HG03378 (cell line): Measurements from ENCODE around the gene DCAF15.
"Not testable (repeated sequence)": the region's sequence is repeated elsewhere in the genome, so short reads cannot be mapped to it uniquely, and the experiment has no call there.

Experiments
- ATAC-seq: cut with Tn5 transposase; IDR thresholded peaks from one replicate; pipeline ENCODE4 v1.9.1; 2021; ENCODE audit warnings: mild to moderate bottlenecking, moderate library complexity; ENCODE audit not compliant: unreplicated experiment

The DCAF15 gene

DNA sequence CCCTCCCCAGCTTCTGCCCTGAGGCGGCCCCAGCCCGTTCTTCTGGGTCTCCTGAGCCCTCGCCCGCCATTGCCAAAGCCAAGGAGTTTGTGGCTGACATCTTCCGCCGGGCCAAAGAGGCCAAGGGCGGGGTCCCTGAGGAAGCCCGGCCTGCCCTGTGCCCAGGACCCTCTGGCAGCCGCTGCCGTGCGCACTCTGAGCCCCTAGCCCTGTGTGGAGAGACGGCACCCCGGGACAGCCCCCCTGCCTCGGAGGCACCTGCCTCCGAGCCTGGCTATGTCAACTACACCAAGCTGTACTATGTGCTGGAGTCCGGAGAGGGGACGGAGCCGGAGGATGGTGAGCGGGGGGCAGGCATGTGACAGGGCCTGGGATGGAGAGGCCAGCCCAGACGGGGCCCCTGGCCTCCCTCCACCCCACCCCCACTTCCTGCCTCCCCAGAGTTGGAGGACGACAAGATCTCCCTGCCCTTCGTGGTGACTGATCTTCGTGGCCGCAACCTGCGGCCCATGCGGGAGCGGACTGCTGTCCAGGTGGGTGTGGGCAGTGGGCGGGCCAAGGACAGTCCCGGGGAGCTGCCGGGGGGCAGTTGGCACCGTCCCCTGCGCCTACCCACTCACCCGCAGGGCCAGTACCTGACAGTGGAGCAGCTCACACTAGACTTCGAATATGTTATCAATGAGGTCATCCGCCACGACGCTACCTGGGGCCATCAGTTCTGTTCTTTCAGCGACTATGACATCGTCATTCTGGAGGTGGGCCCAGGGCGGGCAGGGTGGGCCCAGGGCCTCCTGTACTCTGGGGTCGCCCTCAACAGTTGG, 7.0 kb downstream of the DCAF15 start:
- ATAC-seq: no peak

DNA sequence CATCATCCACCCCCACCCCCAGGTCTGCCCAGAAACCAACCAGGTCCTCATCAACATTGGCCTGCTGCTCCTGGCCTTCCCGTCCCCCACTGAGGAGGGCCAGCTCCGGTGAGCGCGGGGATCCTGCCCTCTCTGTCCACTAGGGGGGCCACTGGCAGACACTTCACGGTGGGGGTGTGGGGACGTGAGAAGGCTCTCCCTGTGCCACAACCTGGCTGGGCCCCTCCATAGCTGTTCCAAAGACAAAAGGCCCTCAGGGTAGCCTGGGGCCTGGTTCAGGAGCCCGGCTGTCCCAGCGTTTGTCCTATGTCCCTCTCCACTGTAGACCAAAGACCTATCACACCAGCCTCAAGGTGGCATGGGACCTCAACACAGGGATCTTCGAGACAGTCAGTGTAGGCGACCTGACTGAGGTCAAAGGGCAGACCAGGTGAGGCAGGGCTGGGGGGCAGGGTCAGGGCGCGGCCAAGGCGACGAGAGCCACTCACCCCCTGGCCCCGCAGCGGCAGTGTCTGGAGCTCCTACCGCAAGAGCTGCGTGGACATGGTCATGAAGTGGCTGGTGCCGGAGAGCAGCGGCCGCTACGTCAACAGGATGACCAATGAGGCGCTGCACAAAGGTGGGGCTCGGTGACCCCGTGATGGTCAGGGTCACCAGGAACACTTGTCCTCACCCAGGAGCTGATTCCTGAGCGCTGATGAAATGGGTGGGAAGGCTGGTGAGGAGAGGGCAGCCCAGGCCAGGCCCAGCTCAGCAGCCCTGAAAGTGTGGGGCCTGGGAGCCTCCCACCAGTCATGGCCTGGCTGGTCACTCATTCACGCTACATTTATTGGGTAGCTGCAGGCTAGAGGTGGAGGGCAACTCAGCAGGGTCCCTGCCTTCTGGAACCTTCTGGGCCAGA, 7.9 kb downstream of the DCAF15 start:
- ATAC-seq: no peak

DNA sequence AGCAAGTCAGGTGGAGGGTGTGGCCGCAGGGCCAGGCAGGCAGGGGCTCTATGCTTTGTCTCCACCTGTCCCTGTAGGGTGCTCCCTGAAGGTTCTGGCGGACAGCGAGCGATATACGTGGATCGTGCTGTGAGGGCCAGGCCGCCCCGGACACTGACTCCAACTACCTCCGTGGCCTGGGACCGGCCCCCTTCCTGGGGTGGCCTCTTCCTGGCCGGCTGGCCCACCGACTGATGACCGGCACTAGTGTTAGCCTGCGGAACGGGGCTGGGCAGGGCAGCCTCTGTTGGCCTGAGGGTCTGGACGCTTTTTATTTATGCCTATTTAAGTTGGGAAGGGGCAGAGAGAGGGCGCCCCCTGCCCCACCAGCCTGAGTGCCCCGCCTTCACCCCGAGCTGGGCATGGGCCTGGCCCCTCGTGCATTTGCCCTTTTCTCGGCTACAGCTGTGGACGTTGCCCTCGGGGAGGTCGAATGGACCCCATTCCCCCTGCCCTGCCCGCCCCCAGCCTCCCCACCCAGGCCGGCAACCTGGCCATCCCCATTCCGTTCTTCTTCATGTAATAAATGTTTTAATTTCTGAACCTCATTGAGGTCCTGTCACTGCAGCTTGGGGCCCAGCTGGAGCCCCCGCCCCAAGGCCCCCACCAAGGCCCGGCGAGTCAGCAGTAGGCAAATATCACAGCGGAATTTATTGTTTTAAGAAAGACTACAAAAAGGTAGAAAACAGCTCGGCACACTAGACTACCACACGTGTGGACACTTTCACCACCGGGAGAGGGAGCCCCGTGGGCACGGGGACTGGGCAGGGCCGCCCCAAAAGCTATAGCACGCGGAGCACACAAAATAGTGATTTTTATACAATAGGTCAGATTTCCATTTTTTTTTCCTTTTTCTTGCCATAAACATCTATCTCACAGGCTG, 8.8 kb downstream of the DCAF15 start:
- ATAC-seq: no peak

DNA sequence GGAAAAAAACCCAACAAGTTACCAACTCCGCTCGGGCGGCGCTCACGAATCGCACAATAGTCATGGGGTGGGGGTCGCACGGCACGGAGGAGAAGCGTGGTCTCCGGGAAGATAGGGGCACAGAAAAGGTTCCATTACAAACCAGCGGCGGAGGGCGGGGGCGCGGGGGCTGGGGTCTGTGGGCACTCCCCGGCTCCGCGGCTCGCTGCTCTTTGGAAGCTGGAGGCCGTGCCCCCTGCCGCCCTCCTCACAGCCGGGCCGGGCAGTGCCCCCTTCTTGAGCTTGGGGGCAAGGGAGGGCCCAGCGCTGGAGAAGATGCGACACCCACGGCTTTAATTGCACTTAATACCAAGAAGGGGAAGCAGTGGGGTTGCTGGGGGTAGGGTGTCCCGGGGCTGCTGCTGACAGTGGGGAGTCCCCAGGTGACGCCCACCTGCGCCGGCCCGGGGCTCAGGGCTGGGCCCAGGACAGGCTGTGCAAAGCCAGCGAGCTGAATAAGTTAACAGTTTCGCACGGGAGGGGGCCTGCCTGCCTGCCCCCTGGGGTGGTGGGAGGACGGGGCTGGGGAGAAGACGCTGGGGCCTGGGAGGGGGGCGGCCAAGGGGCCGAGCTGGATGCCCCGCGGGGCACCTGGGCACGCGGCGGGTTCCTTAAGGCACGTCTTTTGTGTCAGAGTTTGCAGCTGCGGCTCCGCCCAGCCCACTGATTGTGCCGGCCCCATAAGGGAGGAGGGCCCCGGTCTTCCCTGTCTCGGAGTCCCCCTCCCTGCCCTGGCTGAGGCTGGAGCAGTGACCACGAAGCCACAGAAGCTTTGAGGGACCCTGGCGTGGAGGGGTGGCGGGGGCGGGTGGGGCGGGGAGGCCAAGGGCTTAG, 9.8 kb downstream of the DCAF15 start:
- no peak for ATAC-seq

DNA sequence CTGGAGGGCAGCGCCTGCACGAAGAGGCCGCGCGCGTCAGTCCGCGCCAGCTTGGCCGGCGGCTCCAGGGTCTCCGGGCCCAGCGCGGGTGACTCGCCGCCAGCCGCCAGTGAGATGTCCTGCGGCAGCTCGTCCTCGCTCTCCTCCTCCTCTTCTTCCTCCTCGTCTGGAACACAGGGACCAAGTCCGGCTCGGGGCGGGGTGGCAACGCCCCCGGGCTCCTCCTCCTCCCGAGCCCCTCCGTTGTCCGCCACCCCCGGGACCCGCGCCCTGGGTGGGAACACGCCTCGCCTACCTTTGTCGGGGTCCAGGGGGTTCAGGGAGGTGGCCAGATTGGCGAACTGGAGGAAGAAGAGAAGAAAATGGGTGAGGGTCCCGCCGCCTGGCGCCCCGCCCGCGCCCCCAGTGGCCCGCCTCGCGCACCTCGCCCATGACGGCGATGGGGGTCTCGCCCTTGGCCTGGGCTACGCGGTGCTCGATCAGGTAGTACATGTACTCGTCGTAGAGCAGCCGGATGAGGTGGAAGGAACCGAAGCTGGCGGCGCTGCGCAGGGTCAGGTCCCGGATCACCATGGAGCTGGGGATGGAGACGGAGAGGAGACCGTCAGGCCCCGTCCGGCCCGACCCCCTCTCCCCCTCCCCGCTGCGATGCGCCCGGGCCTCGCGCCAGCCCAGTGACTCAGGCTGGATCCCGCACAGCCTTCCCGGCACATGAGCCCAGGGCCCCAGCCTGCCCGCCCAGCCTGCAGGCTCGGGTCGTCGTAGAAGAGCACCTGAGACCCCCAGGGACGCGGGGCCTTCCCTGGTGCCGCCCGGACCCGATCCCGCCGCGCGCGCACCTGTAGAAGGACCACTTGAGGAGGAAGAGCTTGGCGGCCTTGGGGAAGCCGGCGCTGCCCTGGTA, 10.6 kb downstream of the DCAF15 start:
- ATAC-seq: no peak

DNA sequence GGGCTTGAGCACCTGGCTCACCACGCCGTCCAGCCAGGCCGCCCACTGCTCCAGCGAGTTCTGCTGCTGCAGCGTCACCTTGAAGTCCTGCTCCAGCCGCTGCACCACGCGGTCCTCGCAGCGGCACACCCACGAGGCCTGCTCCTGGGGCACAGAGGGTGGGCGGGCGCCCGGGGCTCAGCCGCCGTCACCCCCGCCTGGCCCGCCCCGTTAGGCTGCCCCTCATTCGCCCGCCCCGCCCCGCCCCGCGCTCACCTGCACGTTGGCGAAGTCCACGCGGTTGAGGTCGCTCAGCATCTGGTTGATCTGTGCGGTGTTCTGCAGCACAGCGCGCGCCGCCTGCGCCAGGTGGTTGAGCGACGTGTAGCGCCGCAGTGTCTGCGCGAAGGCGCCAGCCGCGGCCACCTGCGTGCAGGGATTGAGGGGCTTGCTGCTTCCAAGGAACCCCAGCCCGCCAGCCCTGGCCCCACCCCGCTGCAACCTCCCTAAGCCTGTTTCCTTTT, 11.3 kb downstream of the DCAF15 start:
- no peak for ATAC-seq

DNA sequence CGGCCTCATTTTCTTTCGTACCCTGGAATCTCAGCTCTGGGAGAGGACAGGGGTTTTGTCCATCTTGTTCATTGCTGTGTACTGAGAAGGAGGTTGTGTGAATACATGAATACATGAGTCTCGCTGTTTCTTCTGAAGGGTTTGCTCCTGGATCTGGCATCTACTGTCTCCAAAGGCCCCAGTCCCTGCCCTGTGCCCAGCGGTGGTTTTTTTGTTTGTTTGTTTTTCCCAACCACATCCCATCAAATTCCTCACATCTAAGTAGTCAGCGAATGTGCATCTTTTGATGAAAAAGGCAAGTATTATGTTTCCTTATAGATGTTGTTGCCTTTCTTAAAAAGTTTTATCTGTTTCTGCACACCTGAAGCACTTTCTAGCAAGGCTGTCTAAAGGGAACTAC, 12.5 kb downstream of the DCAF15 start:
- no peak for ATAC-seq

DNA sequence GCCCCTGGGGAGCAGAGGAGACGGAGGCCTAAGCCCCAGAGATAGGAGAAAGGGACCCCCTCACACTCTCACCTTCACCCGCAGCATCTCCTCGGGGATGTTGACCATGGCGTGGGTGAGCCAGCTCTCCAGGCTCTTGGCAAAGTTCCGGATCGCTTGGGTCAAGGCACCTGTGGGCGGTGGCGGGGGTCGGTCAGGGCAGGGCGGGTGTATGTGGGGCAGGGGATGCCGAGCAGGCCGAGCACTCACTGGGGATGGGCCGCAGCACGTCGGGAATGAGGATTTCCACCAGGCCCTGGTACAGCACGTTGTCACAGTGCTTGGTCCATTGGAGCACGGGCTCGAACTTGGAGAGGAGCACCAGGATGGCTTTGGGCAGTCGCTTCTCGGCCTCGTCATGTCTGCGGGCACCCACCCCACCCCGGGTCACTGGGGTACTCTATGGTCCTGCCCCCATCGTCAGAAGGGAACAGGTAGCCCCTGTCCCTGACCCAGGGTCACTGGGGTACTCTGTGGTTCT, 13.1 kb downstream of the DCAF15 start:
- ATAC-seq: no peak

DNA sequence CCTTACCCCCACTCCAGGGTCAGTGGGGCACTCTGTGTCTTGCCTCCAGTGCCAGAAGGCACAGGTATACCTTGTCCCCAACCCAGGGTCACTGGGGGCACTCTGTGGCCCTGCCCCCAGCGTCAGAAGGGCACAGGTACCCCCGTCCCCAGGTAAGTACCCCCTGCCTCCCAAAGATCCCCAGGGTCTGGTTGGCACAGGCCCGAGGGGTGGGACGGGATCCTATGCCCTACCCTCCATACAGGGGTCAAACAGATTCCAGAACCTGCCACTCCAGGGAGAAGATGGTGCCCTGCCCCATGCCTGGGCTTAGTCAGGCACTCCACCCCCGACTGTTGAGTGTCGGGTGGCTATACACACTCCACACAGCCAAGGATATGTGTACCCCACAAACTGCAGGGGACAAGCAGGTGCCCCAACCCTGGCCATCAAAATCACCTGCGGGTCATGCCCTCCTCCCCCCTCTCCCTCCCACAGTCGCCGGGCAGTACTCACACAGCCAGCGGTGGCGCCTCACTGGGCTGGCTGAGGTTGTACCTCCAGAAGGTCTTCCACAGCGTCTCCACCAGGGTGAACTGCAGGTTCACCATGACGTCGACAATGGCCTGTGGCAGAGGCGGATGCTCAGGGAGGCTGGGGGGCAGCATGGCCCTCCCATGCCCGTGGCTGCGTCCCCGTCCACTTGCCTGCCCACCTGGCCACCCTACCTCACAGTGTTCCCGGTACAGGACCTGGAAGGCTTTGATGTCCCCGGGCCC, 13.8 kb downstream of the DCAF15 start:
- ATAC-seq: no peak

DNA sequence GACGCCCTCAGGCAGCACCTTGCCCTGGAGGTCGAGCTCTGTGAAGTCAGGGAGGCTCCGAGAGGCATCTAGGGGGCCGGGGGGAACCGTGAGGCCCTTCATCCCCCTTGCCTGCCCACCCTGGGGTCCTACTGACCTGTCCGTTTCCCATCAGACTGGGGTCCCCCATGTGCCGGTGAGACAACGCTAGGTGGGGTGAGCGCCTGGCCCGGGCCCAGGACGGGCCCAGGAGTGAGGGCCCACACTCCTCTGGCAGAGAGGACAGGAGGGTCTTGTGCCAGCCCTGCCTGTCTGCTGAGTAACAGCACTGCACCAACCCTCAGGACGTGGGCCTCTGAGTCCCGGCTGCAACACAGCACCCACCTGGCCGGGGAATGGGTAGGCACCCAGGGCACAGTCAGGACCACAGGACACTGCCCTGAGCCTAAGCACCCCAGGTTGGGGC, 14.4 kb downstream of the DCAF15 start:
- ATAC-seq: no peak

DNA sequence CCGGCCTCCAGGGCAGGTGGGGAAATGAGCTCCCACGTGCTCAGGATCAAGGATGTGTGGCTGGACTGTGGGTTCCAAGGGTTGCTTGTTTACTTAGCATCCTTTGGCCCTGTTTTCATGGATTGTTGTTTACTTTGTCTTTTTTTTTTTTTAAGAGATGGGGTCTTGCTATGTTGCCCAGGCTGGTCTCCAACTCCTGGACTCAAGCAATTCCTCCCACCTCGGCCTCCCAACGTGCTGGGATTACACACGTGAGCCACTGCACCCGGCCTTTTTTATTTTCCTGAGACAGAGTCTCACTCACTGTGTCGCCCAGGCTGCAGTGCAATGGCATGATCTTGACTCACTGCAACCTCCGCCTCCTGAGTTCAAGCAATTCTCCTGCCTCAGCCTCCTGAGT, 14.9 kb downstream of the DCAF15 start:
- not testable (repeated sequence) for ATAC-seq

DNA sequence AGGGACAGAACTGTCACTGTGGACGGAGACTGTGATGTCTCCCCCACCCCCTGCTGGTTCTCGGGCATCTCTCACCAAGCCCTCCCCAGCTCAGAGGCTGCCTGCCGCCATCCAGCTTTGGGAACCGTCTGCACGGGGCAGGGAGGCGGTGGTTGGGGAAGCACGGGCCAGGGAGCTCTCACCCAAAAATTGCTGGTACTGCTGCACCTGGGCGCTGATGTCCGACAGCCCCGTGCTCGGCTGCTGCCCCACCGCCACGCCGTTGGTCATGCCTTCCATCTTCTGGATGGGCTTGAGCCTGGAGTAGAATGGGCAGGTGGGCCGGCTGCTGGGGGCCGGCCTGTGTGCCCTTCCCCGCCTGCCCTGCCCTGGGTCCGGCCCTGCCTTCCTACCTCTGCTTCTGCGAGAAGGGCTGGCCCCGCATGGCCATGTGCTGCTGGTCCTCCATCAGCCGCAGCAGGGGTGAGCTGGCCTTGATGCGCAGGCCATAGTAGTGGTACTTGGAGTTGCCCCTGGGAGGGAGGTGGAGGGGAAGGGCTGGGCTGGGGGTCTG, 16.1 kb downstream of the DCAF15 start:
- ATAC-seq: no peak

DNA sequence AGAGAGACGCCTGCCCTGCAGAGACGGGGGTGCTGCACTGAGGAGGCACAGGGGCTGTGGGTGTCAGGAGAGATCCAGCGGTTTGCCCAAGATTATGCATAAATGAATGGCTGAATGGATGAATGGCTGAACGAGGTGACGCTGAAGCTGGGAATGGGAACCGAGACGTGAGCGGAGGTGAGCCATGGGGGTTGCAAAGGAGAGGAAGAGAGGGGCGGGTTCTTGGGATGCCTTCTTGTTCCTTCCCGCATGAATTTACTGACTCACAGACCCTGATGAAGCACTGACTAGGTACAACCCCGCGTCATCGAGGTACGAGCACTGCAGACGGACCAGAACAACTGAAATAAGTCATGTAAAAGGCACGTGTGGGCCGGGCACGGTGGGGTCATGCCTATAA, 16.7 kb downstream of the DCAF15 start:
- no peak for ATAC-seq

DNA sequence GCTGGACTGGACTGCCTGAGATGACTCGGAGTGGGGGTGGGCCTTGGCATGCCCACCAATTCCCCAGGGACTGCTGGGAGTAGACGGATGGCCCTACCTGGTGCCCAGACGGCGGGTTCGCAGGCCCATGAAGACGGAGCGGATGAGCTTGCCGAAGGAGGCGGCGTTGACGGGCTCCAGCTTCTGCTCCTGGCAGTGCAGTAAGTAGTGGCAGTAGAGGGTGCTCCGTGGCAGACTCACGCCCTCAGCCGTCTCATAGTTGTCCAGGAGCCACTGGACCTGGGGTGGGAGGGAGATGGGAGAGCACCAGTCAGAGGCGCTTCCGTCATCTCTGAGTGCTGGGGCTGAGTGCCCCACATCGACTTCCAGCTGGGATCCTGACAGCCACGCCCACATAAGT, 17.6 kb downstream of the DCAF15 start:
- ATAC-seq: no peak

DNA sequence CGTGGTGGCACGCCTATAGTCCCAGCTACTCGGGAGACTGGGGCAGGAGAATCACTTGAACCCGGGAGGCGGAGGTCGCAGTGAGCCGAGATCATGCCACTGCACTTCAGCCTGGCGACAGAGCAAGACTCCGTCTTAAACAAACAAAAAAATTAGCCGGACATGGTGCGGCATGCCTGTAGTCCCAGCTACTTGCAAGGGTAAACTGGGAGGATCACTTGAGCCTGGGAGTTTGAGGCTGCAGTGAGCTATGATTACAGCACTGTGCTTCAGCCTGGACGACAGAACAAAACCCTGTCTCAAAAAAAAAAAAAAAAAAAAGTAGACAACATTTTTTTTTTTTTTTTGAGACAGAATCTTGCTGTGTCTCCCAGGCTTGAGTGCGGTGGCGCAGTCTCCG, 19.6 kb downstream of the DCAF15 start:
- not testable (repeated sequence) for ATAC-seq

DNA sequence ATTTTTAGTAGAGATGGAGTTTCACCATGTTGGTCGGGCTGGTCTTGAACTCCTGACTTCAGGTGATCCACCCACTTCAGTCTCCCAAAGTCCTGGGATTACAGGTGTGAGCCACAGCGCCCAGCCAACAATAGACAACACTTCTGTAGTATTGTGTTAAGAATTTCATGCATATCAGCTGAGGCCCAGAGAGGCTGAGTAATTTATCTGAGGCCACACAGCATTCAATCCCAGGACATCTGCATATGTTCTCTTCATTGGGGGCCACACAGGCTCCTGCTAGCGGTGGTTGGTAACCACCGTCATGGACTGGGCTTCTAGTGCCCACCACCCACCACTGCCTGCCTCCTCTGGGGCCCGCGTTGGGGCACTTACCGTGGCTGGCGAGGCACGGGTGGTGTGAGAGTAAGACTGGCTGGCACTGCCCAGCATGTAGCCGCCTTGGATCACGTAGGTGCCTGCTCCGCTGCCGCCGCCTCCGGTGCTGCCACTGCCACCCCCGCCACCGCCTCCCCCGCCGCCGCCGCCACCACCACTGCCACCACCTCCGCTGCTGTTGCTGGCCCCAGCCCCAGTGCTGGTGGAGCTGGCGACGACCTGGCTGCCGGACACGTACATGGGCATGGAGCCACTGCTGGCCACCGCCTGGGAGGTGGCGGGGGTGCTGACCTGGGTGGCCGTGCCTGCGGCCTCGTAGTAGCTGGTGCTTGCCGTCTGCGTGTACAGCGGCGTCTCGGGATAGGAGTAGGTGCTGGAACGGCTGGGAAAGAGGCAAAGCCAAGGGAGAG, 20.3 kb downstream of the DCAF15 start:
- ATAC-seq: no peak

DNA sequence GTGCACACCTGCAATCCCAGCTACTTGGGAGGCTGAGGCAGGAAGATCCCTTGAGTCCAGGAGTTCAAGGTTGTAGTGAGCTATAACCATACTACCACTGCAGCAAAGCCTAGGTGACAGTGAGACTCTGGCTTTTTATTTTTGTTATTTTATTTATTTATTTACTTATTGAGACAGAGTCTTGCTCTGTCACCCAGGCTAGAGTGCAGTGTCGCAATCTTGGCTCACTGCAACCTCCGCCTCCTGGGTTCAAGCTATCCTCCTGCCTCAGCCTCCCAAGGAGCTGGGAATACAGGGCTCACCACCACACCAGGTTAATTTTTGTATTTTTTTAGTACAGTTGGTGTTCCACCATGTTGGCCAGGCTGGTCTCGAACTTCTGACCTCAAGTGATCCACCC, 21.2 kb downstream of the DCAF15 start:
- ATAC-seq: not testable (repeated sequence)
